ENCODE measurements around the gene GLB1L2. TPM values are rescaled to one million over a fixed set of nuclear protein-coding genes. Genes with fewer than 3 reads are reported as not detected.

The GLB1L2 gene
- total RNA-seq, 1 experiment from 2014 or later = 19.0 TPM

DNA sequence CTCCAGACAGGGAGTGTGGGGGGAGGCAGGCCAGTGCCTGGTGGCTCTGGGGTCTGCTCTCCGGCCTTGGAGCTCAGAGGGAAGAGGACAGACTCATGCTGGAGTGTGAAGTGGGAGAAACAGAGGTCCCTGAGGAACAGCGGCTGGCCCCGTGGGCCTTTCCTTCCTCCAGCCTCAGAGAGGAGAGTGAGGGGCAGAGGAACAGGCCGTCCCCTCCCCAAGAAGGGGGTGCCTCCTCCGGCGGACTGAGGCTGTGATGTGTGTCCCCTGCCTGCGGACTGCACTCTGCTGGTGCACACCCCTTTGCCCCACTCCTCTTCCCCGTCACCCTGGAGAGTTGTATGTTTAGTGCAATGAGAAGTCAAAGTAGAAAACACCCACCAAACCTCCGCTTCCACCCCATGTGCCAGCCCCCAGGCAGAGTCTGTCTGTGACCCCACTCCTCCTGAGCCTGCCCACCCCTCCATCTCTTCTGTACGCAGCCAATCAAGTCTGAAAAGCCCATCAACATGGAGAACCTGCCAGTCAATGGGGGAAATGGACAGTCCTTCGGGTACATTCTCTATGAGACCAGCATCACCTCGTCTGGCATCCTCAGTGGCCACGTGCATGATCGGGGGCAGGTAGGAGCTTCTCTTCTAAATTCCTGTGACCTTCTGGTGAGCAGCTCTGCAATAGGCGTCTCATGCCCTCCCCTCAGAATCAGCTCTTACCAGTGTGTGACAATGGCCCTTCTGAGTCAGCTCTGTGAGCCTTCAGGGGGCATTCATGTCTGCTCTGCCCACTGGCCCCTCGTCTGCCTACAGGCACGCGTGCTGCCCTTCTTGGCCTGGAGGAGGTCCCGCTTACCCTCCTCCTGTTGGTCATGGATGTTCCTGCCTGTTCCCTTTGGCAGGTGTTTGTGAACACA lies 39.0 kb downstream of the GLB1L2 start:
- H3K4me1 Mint-ChIP-seq (ENCODE audit: low read depth, unreplicated experiment) = no peaks in the 10 kb centered on the region
- TF ChIP-seq, protein P1, sequence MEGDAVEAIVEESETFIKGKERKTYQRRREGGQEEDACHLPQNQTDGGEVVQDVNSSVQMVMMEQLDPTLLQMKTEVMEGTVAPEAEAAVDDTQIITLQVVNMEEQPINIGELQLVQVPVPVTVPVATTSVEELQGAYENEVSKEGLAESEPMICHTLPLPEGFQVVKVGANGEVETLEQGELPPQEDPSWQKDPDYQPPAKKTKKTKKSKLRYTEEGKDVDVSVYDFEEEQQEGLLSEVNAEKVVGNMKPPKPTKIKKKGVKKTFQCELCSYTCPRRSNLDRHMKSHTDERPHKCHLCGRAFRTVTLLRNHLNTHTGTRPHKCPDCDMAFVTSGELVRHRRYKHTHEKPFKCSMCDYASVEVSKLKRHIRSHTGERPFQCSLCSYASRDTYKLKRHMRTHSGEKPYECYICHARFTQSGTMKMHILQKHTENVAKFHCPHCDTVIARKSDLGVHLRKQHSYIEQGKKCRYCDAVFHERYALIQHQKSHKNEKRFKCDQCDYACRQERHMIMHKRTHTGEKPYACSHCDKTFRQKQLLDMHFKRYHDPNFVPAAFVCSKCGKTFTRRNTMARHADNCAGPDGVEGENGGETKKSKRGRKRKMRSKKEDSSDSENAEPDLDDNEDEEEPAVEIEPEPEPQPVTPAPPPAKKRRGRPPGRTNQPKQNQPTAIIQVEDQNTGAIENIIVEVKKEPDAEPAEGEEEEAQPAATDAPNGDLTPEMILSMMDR (IDR thresholded peaks at IDR 0.05; ENCODE audit: unreplicated experiment) = no peak
- DNase-seq = no peak
- H3K27ac Mint-ChIP-seq (ENCODE audit: unreplicated experiment) = no peak overlapping the region
- CTCF ChIA-PET = no interaction called here
- no peak overlapping the region for H3K4me3 Mint-ChIP-seq (ENCODE audit: low read depth, unreplicated experiment)
- no peaks in the 10 kb centered on the region for H3K27me3 Mint-ChIP-seq (ENCODE audit: unreplicated experiment)
- no TSS peak for BruUV-seq (replicated peaks)
- intact Hi-C loops (cut with micrococcal nuclease; ENCODE audit: unreplicated experiment) = no loop called here
- H3K36me3 Mint-ChIP-seq (ENCODE audit: insufficient read depth, unreplicated experiment) = no peaks in the 10 kb centered on the region
- H3K9me3 Mint-ChIP-seq (ENCODE audit: low read depth, unreplicated experiment) = no peaks in the 10 kb centered on the region

DNA sequence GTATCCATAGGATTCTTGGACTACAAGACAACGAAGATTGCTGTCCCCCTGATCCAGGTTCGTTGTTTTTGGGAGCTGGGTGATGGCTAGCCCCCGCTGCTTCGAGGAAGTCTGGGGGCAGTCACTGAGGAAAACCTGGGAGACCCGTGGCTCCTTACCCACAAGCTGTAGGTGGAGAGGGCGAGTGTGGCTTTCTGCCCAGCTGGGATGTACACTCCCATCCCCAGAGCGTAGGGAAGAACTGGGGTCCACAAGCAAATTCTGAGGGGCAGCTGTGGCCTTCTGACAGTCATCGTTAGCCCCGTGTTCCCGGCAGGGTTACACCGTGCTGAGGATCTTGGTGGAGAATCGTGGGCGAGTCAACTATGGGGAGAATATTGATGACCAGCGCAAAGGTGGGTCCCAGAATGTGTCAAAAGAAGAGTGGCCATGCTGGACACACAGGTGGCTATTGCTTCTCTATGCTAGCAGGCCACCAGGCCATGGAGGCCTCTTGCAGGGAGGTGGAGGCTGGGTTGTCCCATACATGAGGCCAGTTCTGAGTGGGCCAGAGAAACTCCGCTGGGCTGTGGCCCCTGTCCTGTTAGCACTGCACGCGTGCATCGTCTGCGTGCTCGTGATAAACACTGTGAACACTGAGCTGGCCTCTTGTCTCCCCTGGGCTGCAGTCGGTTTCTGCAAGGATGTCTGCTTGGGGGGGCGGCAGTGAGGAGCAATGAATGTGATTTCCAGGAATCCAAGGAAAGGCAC lies 39.8 kb downstream of the GLB1L2 start:
- no peak for DNase-seq
- BruUV-seq (replicated peaks) = no TSS peak
- intact Hi-C loops (cut with micrococcal nuclease; ENCODE audit: unreplicated experiment) = no loop called here
- no peaks in the 10 kb centered on the region for H3K4me1 Mint-ChIP-seq (ENCODE audit: low read depth, unreplicated experiment)
- no peaks in the 10 kb centered on the region for H3K36me3 Mint-ChIP-seq (ENCODE audit: insufficient read depth, unreplicated experiment)
- no peaks in the 10 kb centered on the region for H3K9me3 Mint-ChIP-seq (ENCODE audit: low read depth, unreplicated experiment)
- H3K27ac Mint-ChIP-seq (ENCODE audit: unreplicated experiment) = no peak overlapping the region
- CTCF ChIA-PET = no interaction called here
- no peak overlapping the region for H3K4me3 Mint-ChIP-seq (ENCODE audit: low read depth, unreplicated experiment)
- H3K27me3 Mint-ChIP-seq (ENCODE audit: unreplicated experiment) = no peaks in the 10 kb centered on the region
- TF ChIP-seq, protein P1 (IDR thresholded peaks at IDR 0.05; ENCODE audit: unreplicated experiment) = no peak

DNA sequence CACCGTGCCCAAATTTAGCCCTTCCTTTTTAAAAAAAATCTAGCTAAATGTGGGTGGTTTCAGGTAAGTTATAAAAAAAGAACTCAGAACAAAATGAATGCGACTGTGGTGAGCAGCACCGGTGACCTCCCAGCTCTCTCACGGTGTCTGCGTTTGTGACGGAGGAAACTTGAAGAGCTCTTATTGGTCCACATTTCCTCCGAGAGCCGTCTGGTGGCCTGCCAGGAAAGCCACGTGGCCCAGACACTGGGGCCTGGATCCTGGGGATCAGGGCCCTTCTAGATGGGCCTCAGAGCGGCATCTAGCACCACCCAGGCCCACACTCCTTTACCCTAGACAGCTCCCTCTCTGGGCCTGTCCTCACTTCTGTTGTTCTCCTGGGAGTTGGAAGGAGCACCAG lies 40.7 kb downstream of the GLB1L2 start:
- H3K9me3 Mint-ChIP-seq (ENCODE audit: low read depth, unreplicated experiment) = no peaks in the 10 kb centered on the region
- TF ChIP-seq, protein P1 (IDR thresholded peaks at IDR 0.05; ENCODE audit: unreplicated experiment) = no peak
- no peak overlapping the region for H3K27ac Mint-ChIP-seq (ENCODE audit: unreplicated experiment)
- no peaks in the 10 kb centered on the region for H3K27me3 Mint-ChIP-seq (ENCODE audit: unreplicated experiment)
- H3K4me1 Mint-ChIP-seq (ENCODE audit: low read depth, unreplicated experiment) = no peaks in the 10 kb centered on the region
- peaks cover 4% of the 10 kb centered on the region for H3K36me3 Mint-ChIP-seq (ENCODE audit: insufficient read depth, unreplicated experiment)
- DNase-seq = no peak
- no TSS peak for BruUV-seq (replicated peaks)
- no peak overlapping the region for H3K4me3 Mint-ChIP-seq (ENCODE audit: low read depth, unreplicated experiment)
- CTCF ChIA-PET = interaction anchor here (0.7 kb wide), 1 partner anchor 171 kb away, joined by 4 read pairs; no protein-coding TSS in a partner anchor
- intact Hi-C loops (cut with micrococcal nuclease; ENCODE audit: unreplicated experiment) = no loop called here

DNA sequence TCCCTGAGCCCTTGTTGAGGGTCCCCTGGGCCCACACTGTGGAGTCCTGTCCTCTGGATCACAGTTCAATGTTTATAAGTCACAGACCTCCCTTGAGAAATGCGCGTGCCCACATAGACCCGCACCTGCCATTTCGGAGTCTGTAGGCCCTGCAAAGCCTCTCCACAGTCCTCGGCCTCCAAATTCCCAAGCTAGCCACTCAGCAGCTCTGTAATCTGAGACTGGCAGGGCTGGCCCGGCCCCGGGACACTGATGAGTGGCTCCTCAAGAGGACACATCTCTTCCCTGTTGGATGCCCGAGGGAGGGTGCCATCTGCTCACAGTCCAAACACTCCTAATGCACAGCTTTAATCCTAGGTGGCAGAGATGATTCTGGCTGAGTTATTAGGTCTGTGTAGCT lies 41.2 kb downstream of the GLB1L2 start:
- Mint-ChIP-seq H3K36me3 (ENCODE audit: insufficient read depth, unreplicated experiment) (peaks cover 4% of the 10 kb centered on the region), H3K27me3 (ENCODE audit: unreplicated experiment) (no peaks in the 10 kb centered on the region), H3K4me3 (ENCODE audit: low read depth, unreplicated experiment) (no peak overlapping the region), H3K9me3 (ENCODE audit: low read depth, unreplicated experiment) (no peaks in the 10 kb centered on the region), H3K4me1 (ENCODE audit: low read depth, unreplicated experiment) (no peaks in the 10 kb centered on the region), H3K27ac (ENCODE audit: unreplicated experiment) (no peak overlapping the region)
- TF ChIP-seq, protein P1 (IDR thresholded peaks at IDR 0.05; ENCODE audit: unreplicated experiment) = no peak
- CTCF ChIA-PET = no interaction called here
- no peak for DNase-seq
- intact Hi-C loops (cut with micrococcal nuclease; ENCODE audit: unreplicated experiment) = no loop called here
- no TSS peak for BruUV-seq (replicated peaks)

Data from Calu3 (cell line).